Dendritic cell treated with granulocyte-macrophage colony-stimulating factor and Interleukin-4, amounts not matched to agents 40 ng/mL and 50 ng/mL, for 4 days (primary cell): ENCODE measurements around the gene ATG101.
"Not testable (repeated sequence)": the region's sequence is repeated elsewhere in the genome, so short reads cannot be mapped to it uniquely, and the experiment has no call there.

Source experiments
- H3K27ac Mint-ChIP-seq: one replicate; pipeline ENCODE4 v1.8.0; 2022; ENCODE audit warnings: mild to moderate bottlenecking, mixed read lengths
- H3K27me3 Mint-ChIP-seq: one replicate; pipeline ENCODE4 v1.8.0; 2022; ENCODE audit warnings: mild to moderate bottlenecking, mixed read lengths
- H3K36me3 Mint-ChIP-seq: one replicate; pipeline ENCODE4 v1.8.0; 2022; ENCODE audit warnings: low read depth, mixed read lengths
- H3K4me1 Mint-ChIP-seq: one replicate; pipeline ENCODE4 v1.8.0; 2022; ENCODE audit warnings: low read depth, mixed read lengths
- H3K4me3 Mint-ChIP-seq: one replicate; pipeline ENCODE4 v1.8.0; 2022; ENCODE audit warnings: mild to moderate bottlenecking, moderate library complexity, mixed read lengths
- H3K9me3 Mint-ChIP-seq: one replicate; pipeline ENCODE4 v1.8.0; 2022; ENCODE audit warnings: mixed read lengths
- intact Hi-C: fragments of 100-400 bp; cut with micrococcal nuclease; formaldehyde crosslinking; loops from one replicate; pipeline ENCODE4 v1.15.0; 2022

ATG101 gene

DNA sequence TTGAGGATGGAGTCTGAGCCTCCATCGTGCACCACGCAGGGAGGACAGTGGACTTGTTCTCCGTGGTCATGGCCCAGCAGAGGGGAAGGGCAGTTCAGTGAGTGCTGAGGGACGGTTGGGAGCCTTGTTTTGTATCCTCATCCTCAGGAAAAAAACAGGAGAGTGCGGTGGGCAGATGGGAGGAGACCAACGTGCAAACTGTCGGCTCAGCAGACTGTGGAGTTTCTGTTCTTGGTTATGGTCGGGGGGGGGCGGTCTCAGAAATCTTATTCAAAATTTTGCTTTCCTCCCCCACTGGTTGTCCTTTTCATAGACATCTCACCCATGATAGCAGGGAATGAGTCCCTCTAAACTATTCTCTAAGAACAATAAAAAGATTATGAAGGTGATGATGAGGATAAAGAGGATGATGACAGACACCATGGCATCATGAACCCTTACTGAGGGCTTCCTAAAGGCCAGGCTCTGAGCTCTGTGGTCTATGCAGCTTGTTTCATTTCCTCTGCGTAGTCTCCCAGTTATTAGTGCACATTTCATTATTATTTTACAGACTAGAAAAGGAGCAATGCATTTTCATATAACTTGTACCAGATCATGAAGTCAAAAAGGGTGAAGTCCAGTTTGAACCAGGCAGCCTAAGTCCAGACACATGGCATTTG, 34.8 kb downstream of the ATG101 start:
- H3K9me3 Mint-ChIP-seq, H3K36me3 Mint-ChIP-seq: not testable (repeated sequence)
- Mint-ChIP-seq H3K4me3 (peak overlapping the region; percentile 41), H3K27ac (peak overlapping the region; percentile 70), H3K4me1 (peaks cover 32% of the 10 kb centered on the region), H3K27me3 (peaks cover 43% of the 10 kb centered on the region)
- intact Hi-C loops: loop anchor here (2.0 kb wide), 1 partner anchor 14 kb away; no protein-coding TSS in a partner anchor

- H3K27ac Mint-ChIP-seq, H3K9me3 Mint-ChIP-seq, intact Hi-C loops, H3K4me3 Mint-ChIP-seq, H3K36me3 Mint-ChIP-seq: not testable (repeated sequence)
- Mint-ChIP-seq H3K27me3 (peaks cover 30% of the 10 kb centered on the region), H3K4me1 (peaks cover 37% of the 10 kb centered on the region)
These were observed 46.7 kb downstream of the ATG101 start for GRCh38 chr12:52116222-52117125.

GRCh38 chr12:52117806-52118475, 48.2 kb downstream of the ATG101 start:
- not testable (repeated sequence) for H3K9me3 Mint-ChIP-seq, H3K36me3 Mint-ChIP-seq, H3K4me3 Mint-ChIP-seq
- intact Hi-C loops: loop anchor here (1.0 to 2.0 kb wide), 2 partner anchors 13 to 93 kb away; no protein-coding TSS in a partner anchor
- H3K27me3 Mint-ChIP-seq: peaks cover 42% of the 10 kb centered on the region
- peaks cover 46% of the 10 kb centered on the region for H3K4me1 Mint-ChIP-seq
- peak overlapping the region; percentile 68 for H3K27ac Mint-ChIP-seq

DNA sequence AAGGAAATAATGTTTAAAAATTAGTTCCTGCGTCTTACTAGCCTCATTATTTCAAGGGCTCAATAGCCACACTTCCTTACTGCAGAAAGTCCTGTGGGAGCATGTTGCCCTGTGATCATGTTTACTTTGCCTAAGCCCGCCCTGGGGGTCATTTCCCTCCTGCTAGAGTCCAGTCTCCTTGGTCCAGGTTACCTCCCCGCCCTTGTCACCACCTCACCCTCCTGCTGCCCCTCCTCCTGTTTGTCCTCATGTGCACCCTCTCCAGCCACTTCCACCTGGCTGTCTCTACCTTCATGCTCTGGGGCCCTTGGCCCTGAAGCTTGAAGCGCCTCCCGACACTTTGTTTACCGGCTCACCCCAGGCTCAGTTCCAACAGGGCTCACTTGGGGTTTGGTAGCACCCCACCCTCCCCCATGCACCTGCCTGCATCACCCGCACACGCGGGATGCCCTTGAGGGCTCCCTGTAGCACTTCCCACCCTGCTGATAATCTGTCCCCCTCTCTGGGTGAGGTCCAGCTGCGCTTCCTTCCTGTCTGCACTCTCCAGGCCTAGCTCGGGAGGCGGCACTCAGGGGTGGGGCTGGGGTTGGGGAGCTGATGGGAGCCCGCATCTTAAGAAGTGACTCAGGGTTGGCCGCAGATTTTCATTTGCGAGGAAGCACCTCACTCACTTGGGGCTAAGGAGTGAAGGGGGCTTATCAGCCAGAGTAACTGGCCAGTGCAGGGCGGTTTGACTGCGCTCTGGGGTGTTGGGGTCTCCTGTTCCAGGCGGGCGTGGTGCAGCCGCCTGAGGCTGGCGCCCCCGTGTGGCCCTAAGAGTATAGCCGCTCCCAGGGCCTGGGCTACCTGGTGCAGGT, 49.8 kb downstream of the ATG101 start:
- Mint-ChIP-seq H3K9me3 (no peaks in the 10 kb centered on the region), H3K36me3 (no peaks in the 10 kb centered on the region), H3K4me1 (peaks cover 46% of the 10 kb centered on the region), H3K27me3 (peaks cover 48% of the 10 kb centered on the region), H3K4me3 (peak overlapping the region; percentile 37), H3K27ac (peak overlapping the region; percentile 68)
- intact Hi-C loops: loop anchor here (2.0 to 5.0 kb wide), 2 partner anchors 15 to 37 kb away; no protein-coding TSS in a partner anchor

DNA sequence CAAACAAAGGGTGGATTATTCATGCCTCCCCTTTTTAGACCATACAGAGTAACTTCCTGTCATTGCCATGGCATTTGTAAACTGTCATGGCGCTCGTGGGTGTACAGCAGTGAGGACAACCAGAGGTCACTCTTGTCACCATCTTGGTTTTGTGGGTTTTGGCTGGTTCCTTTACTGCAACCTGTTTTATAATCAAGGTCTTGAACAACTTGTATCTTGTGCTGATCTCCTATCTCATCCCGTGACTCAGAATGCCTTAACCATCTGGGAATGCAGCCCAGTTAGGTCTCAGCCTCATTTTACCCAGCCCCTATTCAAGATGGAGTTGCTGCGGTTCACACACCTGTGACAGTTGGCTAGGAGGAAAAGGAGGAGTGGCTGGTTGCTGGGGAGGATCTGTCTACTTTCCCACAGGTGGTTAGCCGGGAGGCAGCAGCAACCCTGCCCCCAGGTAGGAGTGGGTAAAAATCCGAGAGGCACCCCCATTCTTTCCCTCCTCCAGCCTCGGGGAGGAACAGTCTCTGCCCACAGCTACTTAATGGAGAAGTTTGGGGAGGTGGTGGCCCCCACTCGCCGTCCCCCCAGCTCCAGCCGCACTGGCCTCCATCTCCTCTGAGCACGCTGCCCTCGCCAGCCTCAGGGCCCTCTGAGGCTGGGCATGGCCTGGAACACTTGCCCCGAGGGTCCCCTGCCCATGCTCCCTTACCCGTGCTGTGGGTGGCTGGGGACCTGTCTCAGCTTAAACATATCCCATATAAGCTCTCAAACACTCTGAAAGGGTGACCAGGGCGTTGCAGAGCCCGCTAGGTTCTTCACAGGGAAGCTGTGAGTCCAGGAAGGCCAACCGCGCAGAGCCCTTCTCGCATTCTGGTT, 51.4 kb downstream of the ATG101 start:
- H3K27ac Mint-ChIP-seq: peak overlapping the region; percentile 48
- no peaks in the 10 kb centered on the region for H3K36me3 Mint-ChIP-seq
- H3K4me1 Mint-ChIP-seq: peaks cover 46% of the 10 kb centered on the region
- H3K27me3 Mint-ChIP-seq: peaks cover 52% of the 10 kb centered on the region
- H3K9me3 Mint-ChIP-seq: no peaks in the 10 kb centered on the region
- intact Hi-C loops: loop anchor here (5.0 kb wide), 1 partner anchor 39 kb away; no protein-coding TSS in a partner anchor
- no peak overlapping the region for H3K4me3 Mint-ChIP-seq

GRCh38 chr12:52121824-52122539, 52.2 kb downstream of the ATG101 start:
- Mint-ChIP-seq H3K4me1 (peaks cover 48% of the 10 kb centered on the region), H3K27ac (peak overlapping the region; percentile 48), H3K9me3 (no peaks in the 10 kb centered on the region), H3K4me3 (no peak overlapping the region), H3K36me3 (no peaks in the 10 kb centered on the region), H3K27me3 (peaks cover 53% of the 10 kb centered on the region)
- intact Hi-C loops: loop anchor here (1.0 to 5.0 kb wide), 2 partner anchors 40 to 97 kb away; no protein-coding TSS in a partner anchor

DNA sequence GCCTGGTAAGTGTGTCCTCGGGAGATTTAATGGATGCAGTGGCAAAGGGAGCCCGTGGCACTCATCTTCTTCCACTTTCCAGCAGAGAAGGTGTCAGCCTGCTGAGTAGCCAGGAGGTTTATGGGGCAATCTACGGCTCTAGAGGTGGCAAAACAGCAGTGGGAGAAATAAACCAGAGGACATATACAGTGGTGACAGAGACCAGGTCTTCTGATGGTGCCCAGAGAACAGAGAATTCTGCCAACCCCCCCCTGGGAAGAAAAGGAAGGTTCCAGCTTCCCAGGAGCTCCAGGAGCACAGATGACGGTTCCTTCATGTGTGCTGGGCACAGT, 52.7 kb downstream of the ATG101 start:
- Mint-ChIP-seq H3K9me3 (no peaks in the 10 kb centered on the region), H3K27me3 (peaks cover 57% of the 10 kb centered on the region), H3K4me1 (peaks cover 52% of the 10 kb centered on the region), H3K4me3 (no peak overlapping the region), H3K36me3 (no peaks in the 10 kb centered on the region), H3K27ac (peak overlapping the region; percentile 48)
- intact Hi-C loops: loop anchor here (1.0 to 5.0 kb wide), 2 partner anchors 40 to 97 kb away; no protein-coding TSS in a partner anchor

DNA sequence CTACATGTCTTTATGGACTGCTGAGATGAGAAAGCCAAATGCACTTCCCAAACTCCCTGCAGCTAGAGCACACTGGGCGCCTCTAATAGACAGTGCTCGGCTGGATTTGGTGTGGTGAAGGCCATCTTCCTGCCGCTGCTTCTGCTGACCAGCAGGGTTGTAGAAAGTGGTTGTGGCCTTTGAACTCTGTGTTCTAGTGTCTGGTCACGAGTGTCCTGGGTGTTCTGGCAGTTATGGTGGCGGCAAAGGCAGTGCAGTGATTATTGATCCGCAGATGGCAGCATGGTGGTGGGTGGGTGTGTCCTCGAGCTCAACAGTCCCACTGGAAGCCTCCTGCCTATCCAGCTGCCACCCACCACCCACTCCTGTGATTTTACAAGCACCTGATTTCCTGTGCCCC, 53.1 kb downstream of the ATG101 start:
- peaks cover 61% of the 10 kb centered on the region for H3K27me3 Mint-ChIP-seq
- no peak overlapping the region for H3K4me3 Mint-ChIP-seq

DNA sequence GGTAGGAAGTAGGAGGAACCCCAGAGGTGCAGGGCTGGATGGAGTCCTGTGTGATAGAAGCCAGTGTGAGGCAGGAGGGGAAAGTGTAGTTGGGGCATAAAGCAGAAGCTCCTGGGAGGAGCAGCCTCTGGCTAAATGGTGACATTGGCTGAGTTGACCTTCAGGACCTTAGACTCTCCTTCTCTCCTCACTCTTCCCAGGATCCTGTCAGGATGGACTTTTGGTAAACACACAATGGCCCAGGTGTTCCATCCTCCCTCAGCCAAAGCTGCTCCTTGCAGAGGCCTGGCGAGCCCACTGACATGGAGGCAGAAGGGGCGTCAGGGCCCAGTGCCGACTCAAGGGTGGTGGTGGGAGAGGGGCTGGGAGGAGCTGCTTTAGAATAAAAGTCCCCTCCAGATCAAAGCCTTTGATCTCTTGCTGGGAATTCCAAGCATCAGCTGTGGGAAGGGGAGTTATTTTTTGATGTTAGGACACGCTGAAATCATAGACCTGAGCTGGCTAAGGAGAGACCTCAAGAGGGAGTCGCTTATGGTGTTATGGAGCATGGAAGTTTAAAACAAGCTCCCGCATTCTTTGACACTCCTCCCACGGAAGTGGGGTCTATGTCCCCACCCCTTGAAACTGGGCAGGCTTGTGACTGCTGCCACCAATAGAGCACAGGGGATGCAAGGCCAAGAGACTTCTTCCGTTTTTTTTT, 53.9 kb downstream of the ATG101 start:
- Mint-ChIP-seq H3K4me3 (no peak overlapping the region), H3K27me3 (peaks cover 65% of the 10 kb centered on the region), H3K36me3 (no peaks in the 10 kb centered on the region), H3K9me3 (no peaks in the 10 kb centered on the region), H3K4me1 (peaks cover 42% of the 10 kb centered on the region), H3K27ac (no peak overlapping the region)
- intact Hi-C loops: loop anchor here (5.0 kb wide), 1 partner anchor 41 kb away; no protein-coding TSS in a partner anchor

More for the DNA sequence above, 53.1 kb downstream of the ATG101 start:
- Mint-ChIP-seq H3K4me1 (peaks cover 49% of the 10 kb centered on the region), H3K27ac (no peak overlapping the region), H3K9me3 (no peaks in the 10 kb centered on the region), H3K36me3 (no peaks in the 10 kb centered on the region)
- intact Hi-C loops: loop anchor here (1.0 to 5.0 kb wide), 2 partner anchors 41 to 98 kb away; no protein-coding TSS in a partner anchor

DNA sequence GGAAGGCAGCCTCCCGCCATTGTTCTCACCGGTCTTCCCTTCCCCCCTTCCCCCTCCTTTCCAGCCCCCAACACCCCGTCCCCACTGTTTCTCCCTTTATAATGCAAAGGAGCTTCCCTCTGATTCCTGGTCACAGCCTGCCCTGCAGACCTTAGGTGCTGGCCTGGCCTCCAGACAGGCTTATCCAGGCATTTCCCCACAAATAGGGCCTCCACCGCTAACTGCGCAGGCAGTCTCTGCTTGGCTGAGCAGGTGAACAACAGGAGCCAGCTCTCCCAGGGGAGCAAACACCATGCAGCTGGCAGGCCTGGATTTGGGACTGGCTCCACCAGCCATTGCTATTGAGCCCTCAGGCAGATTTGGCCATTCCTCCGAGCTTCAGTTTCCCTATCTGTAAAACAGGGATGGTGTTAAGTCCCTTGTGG, 55.7 kb downstream of the ATG101 start:
- intact Hi-C loops: no loop called here
- H3K9me3 Mint-ChIP-seq: no peaks in the 10 kb centered on the region
- no peak overlapping the region for H3K27ac Mint-ChIP-seq
- peaks cover 60% of the 10 kb centered on the region for H3K27me3 Mint-ChIP-seq
- peaks cover 24% of the 10 kb centered on the region for H3K4me1 Mint-ChIP-seq
- no peak overlapping the region for H3K4me3 Mint-ChIP-seq
- no peaks in the 10 kb centered on the region for H3K36me3 Mint-ChIP-seq

GRCh38 chr12:52126050-52126604, 56.3 kb downstream of the ATG101 start:
- Mint-ChIP-seq H3K4me1 (peaks cover 20% of the 10 kb centered on the region), H3K9me3 (no peaks in the 10 kb centered on the region), H3K27me3 (peaks cover 58% of the 10 kb centered on the region), H3K27ac (no peak overlapping the region), H3K4me3 (no peak overlapping the region), H3K36me3 (no peaks in the 10 kb centered on the region)
- intact Hi-C loops: no loop called here
